HepG2 (cell line): ENCODE data around the gene WDR59. TPM values are rescaled to one million over a fixed set of nuclear protein-coding genes. Genes with fewer than 3 reads are reported as not detected.

Source experiments
- ARNT ChIP-seq: fragments of 450-650 bp; IDR thresholded peaks from 2 replicates; pipeline ENCODE4 v1.6.1; 2017
- ATF5 ChIP-seq: sonication (generic); formaldehyde crosslinking; IDR thresholded peaks from 2 replicates; pipeline ENCODE4 v1.4.0; 2020; ENCODE audit warnings: mild to moderate bottlenecking, low read depth, missing genetic modification reagents
- CENPT ChIP-seq: sonication (generic); formaldehyde crosslinking; IDR thresholded peaks from 2 replicates; pipeline ENCODE4 v1.8.0; 2022; ENCODE audit warnings: low read depth, mild to moderate bottlenecking, moderate library complexity, missing genetic modification reagents
- FOXM1 ChIP-seq: sonication (generic); formaldehyde crosslinking; IDR thresholded peaks from 2 replicates; pipeline ENCODE4 v1.5.0; 2020; ENCODE audit warnings: missing genetic modification reagents
- GATA4 ChIP-seq: sonication (generic); IDR thresholded peaks from 2 replicates; pipeline ENCODE4 v1.6.1; 2016; ENCODE audit warnings: antibody characterized with exemption, low read depth, borderline replicate concordance
- IKZF4 ChIP-seq: sonication (generic); formaldehyde crosslinking; IDR thresholded peaks from 2 replicates; pipeline ENCODE4 v1.5.1; 2020; ENCODE audit warnings: borderline replicate concordance, mild to moderate bottlenecking, low read depth, missing genetic modification reagents; ENCODE audit errors: not compliant biosample characterization
- NCOA2 ChIP-seq: sonication (generic); formaldehyde crosslinking; IDR thresholded peaks from 2 replicates; pipeline ENCODE4 v1.8.0; 2022; ENCODE audit warnings: inconsistent platforms
- PRDM4 ChIP-seq: sonication (generic); formaldehyde crosslinking; IDR thresholded peaks from 2 replicates; pipeline ENCODE4 v1.9.0; 2021; ENCODE audit warnings: missing genetic modification reagents, borderline replicate concordance
- RARA ChIP-seq: IDR thresholded peaks from 2 replicates; pipeline ENCODE4 v1.6.1; 2016; ENCODE audit warnings: missing genetic modification reagents, missing compliant biosample characterization
- RARG ChIP-seq: sonication (generic); formaldehyde crosslinking; IDR thresholded peaks from 2 replicates; pipeline ENCODE4 v1.4.0; 2020; ENCODE audit warnings: low read depth, mild to moderate bottlenecking, missing genetic modification reagents
- SP2 ChIP-seq: sonication (generic); formaldehyde crosslinking; IDR thresholded peaks from 2 replicates; pipeline ENCODE4 v1.5.1; 2020; ENCODE audit warnings: mild to moderate bottlenecking, missing genetic modification reagents
- TIGD3 ChIP-seq: sonication (generic); formaldehyde crosslinking; IDR thresholded peaks from 2 replicates; pipeline ENCODE4 v1.5.1; 2020; ENCODE audit warnings: mild to moderate bottlenecking, missing genetic modification reagents, borderline replicate concordance
- ZFP1 ChIP-seq: IDR thresholded peaks from 2 replicates; pipeline ENCODE4 v1.6.1; 2016
- ZIK1 ChIP-seq: sonication (generic); formaldehyde crosslinking; IDR thresholded peaks from 2 replicates; pipeline ENCODE4 v1.5.0; 2020; ENCODE audit warnings: mild to moderate bottlenecking, low read depth, missing genetic modification reagents, borderline replicate concordance
- ZMYM4 ChIP-seq: sonication (generic); formaldehyde crosslinking; IDR thresholded peaks from 2 replicates; pipeline ENCODE4 v1.8.1; 2023; ENCODE audit warnings: mild to moderate bottlenecking, missing genetic modification reagents
- ZNF205 ChIP-seq: IDR thresholded peaks from 2 replicates; pipeline ENCODE4 v1.6.1; 2018; ENCODE audit warnings: missing biosample characterization, missing genetic modification reagents
- ZNF639 ChIP-seq: conservative IDR thresholded peaks from 2 replicates; pipeline ENCODE4 v1.6.1; 2018; ENCODE audit warnings: missing genetic modification reagents
- ZSCAN30 ChIP-seq: sonication (generic); formaldehyde crosslinking; IDR thresholded peaks from 2 replicates; pipeline ENCODE4 v1.5.0; 2020; ENCODE audit warnings: mild to moderate bottlenecking, missing genetic modification reagents
- polyA plus RNA-seq, 8 experiments: library from polyadenylated mRNA; depleted of rRNA in 3 of 8; stranded (reverse) in 7 of 8; unstranded in 1 of 8; fragments of >200 nt; fragmentation: Illumina TruSeq in 4 of 8; extraction: Trizol in 4 of 8; gene quantifications; 2 replicates each; pipeline versions ENCODE4 v1.2.1 to v1.2.3, GENCODE V29; 2011 to 2016; ENCODE audit warnings: low read depth in 4 of 8, missing spikeins in 1 of 8, mixed read lengths in 1 of 8; ENCODE audit not compliant: insufficient read depth in 1 of 8
- total RNA-seq, 5 experiments: library from RNA; depleted of rRNA; stranded (reverse); fragments of >200 nt; fragmentation: Illumina TruSeq; extraction: Trizol; gene quantifications; 2 replicates each; pipeline ENCODE4 v1.2.3, GENCODE V29; 2016; ENCODE audit warnings: low read depth in 1 of 5
- TF ChIP-seq, protein P1 (sequence below): sonication (generic); formaldehyde crosslinking; IDR thresholded peaks from 2 replicates; pipeline ENCODE4 v1.8.0; 2022; ENCODE audit warnings: missing genetic modification reagents, mild to moderate bottlenecking, inconsistent platforms, borderline replicate concordance
- TF ChIP-seq, protein P2 (sequence below): sonication (generic); formaldehyde crosslinking; IDR thresholded peaks from 2 replicates; pipeline ENCODE4 v1.5.0; 2020; ENCODE audit warnings: missing genetic modification reagents, mild to moderate bottlenecking, borderline replicate concordance
- TF ChIP-seq, protein P3 (sequence below): sonication (generic); formaldehyde crosslinking; IDR thresholded peaks from 2 replicates; pipeline ENCODE4 v1.5.0; 2020; ENCODE audit warnings: mild to moderate bottlenecking, low read depth, missing genetic modification reagents, borderline replicate concordance

The WDR59 gene
- total and polyA plus RNA-seq, 2 of the 13 experiments (the other 11 are each of a cell fraction or from before 2014, with no cell fraction given): 65.2 to 306 TPM

- TF ChIP-seq FOXM1 (no peak), CENPT (CRISPR knock-in tag) (no peak), RARA (CRISPR knock-in tag) (no peak), SP2 (no peak), ZSCAN30 (CRISPR knock-in tag) (no peak), TIGD3 (CRISPR knock-in tag) (no peak), GATA4 (no peak), ZNF205 (no peak), RARG (CRISPR knock-in tag) (no peak), IKZF4 (CRISPR knock-in tag) (no peak), ZIK1 (CRISPR knock-in tag) (no peak), PRDM4 (no peak), ZFP1 (CRISPR knock-in tag) (no peak), ZNF639 (no peak), ATF5 (CRISPR knock-in tag) (no peak), NCOA2 (CRISPR knock-in tag) (peak; percentile 56), ARNT (no peak), ZMYM4 (CRISPR knock-in tag) (no peak)
- TF ChIP-seq, protein P1, sequence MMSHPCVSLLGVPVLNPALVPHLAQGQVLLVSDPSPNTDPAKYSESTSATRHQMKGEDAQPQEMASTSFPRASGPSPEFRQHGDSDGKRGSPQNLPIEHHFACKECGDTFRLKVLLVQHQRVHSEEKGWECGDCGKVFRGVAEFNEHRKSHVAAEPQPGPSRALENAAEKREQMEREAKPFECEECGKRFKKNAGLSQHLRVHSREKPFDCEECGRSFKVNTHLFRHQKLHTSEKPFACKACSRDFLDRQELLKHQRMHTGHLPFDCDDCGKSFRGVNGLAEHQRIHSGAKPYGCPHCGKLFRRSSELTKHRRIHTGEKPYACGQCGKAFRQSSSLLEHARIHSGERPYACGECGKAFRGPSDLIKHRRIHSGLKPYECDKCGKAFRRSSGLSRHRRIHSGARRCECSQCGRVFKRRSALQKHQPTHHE (CRISPR knock-in tag): no peak
- TF ChIP-seq, protein P2, sequence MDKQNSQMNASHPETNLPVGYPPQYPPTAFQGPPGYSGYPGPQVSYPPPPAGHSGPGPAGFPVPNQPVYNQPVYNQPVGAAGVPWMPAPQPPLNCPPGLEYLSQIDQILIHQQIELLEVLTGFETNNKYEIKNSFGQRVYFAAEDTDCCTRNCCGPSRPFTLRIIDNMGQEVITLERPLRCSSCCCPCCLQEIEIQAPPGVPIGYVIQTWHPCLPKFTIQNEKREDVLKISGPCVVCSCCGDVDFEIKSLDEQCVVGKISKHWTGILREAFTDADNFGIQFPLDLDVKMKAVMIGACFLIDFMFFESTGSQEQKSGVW (CRISPR knock-in tag): no peak
- TF ChIP-seq, protein P3, sequence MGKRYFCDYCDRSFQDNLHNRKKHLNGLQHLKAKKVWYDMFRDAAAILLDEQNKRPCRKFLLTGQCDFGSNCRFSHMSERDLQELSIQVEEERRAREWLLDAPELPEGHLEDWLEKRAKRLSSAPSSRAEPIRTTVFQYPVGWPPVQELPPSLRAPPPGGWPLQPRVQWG (CRISPR knock-in tag): no peak
These were observed 62.5 kb downstream of the WDR59 start (continued) for GRCh38 chr16:74922150-74923138.
